HepG2 (cell line): ENCODE measurements around the gene SMO.

Experiments used
- CHD2 ChIP-seq: IDR thresholded peaks from 2 replicates; pipeline ENCODE4 v1.6.1; 2011; ENCODE audit warnings: low read depth, low read length, improper control_type of control experiment
- ERF ChIP-seq: IDR thresholded peaks from 2 replicates; pipeline ENCODE4 v1.6.1; 2018; ENCODE audit warnings: missing biosample characterization, missing genetic modification reagents
- HNF4A ChIP-seq: sonication (generic); formaldehyde crosslinking; IDR thresholded peaks from 2 replicates; pipeline ENCODE4 v1.4.0; 2020; ENCODE audit warnings: missing genetic modification reagents
- MAFK ChIP-seq, 2 experiments: IDR thresholded peaks in 1 of 2; conservative IDR thresholded peaks in 1 of 2; 2 replicates each; pipeline ENCODE4 v1.6.1; 2011; ENCODE audit warnings: improper control_type of control experiment in 2 of 2, low read length in 2 of 2
- MNT ChIP-seq: fragments of 450-650 bp; IDR thresholded peaks from 2 replicates; pipeline ENCODE4 v1.6.1; 2016
- POLR2A ChIP-seq, 2 experiments: IDR thresholded peaks; 2 replicates each; pipeline ENCODE4 v1.6.1; 2011; ENCODE audit warnings: low read depth in 2 of 2, low read length in 2 of 2, mild to moderate bottlenecking in 1 of 2, moderate library complexity in 1 of 2; ENCODE audit not compliant: insufficient read depth in 1 of 2
- SETDB1 ChIP-seq: sonication (generic); formaldehyde crosslinking; IDR thresholded peaks from 2 replicates; pipeline ENCODE4 v1.5.1; 2020; ENCODE audit warnings: missing genetic modification reagents, mild to moderate bottlenecking, borderline replicate concordance
- THYN1 ChIP-seq: sonication (generic); formaldehyde crosslinking; IDR thresholded peaks from 2 replicates; pipeline ENCODE4 v1.8.1; 2023; ENCODE audit warnings: low read depth, mild to moderate bottlenecking, moderate library complexity, missing genetic modification reagents, borderline replicate concordance
- ZFP36L2 ChIP-seq: sonication (generic); formaldehyde crosslinking; IDR thresholded peaks from 2 replicates; pipeline ENCODE4 v1.4.0; 2020; ENCODE audit warnings: missing genetic modification reagents
- ZFX ChIP-seq: sonication (generic); formaldehyde crosslinking; IDR thresholded peaks from 2 replicates; pipeline ENCODE4 v1.4.0; 2020; ENCODE audit warnings: mild to moderate bottlenecking, low read depth, missing genetic modification reagents, moderate library complexity
- ZNF124 ChIP-seq: sonication (generic); formaldehyde crosslinking; IDR thresholded peaks from 2 replicates; pipeline ENCODE4 v1.4.0; 2020; ENCODE audit warnings: missing genetic modification reagents
- TF ChIP-seq, protein P1 (sequence below): sonication (generic); formaldehyde crosslinking; IDR thresholded peaks from 2 replicates; pipeline ENCODE4 v1.5.0; 2020; ENCODE audit warnings: mild to moderate bottlenecking, missing genetic modification reagents, moderate library complexity
- TF ChIP-seq, protein P2 (sequence below): sonication (generic); formaldehyde crosslinking; IDR thresholded peaks from 2 replicates; pipeline ENCODE4 v1.8.0; 2022; ENCODE audit warnings: mild to moderate bottlenecking, missing genetic modification reagents; ENCODE audit not compliant: insufficient replicate concordance

GRCh38 chr7:129258649-129259389 lies 70.4 kb downstream of the SMO start:
- TF ChIP-seq, protein P1, sequence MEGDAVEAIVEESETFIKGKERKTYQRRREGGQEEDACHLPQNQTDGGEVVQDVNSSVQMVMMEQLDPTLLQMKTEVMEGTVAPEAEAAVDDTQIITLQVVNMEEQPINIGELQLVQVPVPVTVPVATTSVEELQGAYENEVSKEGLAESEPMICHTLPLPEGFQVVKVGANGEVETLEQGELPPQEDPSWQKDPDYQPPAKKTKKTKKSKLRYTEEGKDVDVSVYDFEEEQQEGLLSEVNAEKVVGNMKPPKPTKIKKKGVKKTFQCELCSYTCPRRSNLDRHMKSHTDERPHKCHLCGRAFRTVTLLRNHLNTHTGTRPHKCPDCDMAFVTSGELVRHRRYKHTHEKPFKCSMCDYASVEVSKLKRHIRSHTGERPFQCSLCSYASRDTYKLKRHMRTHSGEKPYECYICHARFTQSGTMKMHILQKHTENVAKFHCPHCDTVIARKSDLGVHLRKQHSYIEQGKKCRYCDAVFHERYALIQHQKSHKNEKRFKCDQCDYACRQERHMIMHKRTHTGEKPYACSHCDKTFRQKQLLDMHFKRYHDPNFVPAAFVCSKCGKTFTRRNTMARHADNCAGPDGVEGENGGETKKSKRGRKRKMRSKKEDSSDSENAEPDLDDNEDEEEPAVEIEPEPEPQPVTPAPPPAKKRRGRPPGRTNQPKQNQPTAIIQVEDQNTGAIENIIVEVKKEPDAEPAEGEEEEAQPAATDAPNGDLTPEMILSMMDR = no peak
- no peak for TF ChIP-seq ZFX
- no peak for TF ChIP-seq ZFP36L2 (CRISPR knock-in tag)
- no peak for TF ChIP-seq SETDB1 (CRISPR knock-in tag)
- TF ChIP-seq ERF (CRISPR knock-in tag) = no peak
- no peak for TF ChIP-seq CHD2
- no peak for TF ChIP-seq HNF4A (CRISPR knock-in tag)
- no peak for TF ChIP-seq MAFK (conservative IDR thresholded peaks at IDR 0.05 in 1 of 2, IDR thresholded peaks at IDR 0.05 in 1 of 2; ENCODE audit: low read length in 2 of 2)
- TF ChIP-seq, protein P2, sequence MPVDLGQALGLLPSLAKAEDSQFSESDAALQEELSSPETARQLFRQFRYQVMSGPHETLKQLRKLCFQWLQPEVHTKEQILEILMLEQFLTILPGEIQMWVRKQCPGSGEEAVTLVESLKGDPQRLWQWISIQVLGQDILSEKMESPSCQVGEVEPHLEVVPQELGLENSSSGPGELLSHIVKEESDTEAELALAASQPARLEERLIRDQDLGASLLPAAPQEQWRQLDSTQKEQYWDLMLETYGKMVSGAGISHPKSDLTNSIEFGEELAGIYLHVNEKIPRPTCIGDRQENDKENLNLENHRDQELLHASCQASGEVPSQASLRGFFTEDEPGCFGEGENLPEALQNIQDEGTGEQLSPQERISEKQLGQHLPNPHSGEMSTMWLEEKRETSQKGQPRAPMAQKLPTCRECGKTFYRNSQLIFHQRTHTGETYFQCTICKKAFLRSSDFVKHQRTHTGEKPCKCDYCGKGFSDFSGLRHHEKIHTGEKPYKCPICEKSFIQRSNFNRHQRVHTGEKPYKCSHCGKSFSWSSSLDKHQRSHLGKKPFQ = no peak
- TF ChIP-seq POLR2A (IDR thresholded peaks at IDR 0.05; ENCODE audit: insufficient read depth in 1 of 2, low read depth in 2 of 2, low read length in 2 of 2) = no peak
- TF ChIP-seq ZNF124 = no peak
- TF ChIP-seq THYN1 (CRISPR knock-in tag) = no peak
- no peak for TF ChIP-seq MNT
